ENCODE measurements around the gene BNC2.

Gene BNC2

GRCh38 chr9:16869882-16870595 lies 431 bp downstream of the BNC2 start:
- peaks cover 5% of the 10 kb centered on the region for H3K4me1 ChIP-seq
- H3K4me3 ChIP-seq (ENCODE audit: low read depth, low read length), result peak overlapping the region; percentile 75
- no peaks in the 10 kb centered on the region for H3K9me3 ChIP-seq (ENCODE audit: control insufficient read depth, low read length)
- H2AFZ ChIP-seq, result peak overlapping the region; percentile 78
- TF ChIP-seq CTCF (IDR thresholded peaks at IDR 0.05), result no peak
- peak overlapping the region; percentile 45 for H3K27ac ChIP-seq
- no peaks in the 10 kb centered on the region for H3K79me2 ChIP-seq
- H3K4me2 ChIP-seq (ENCODE audit: low read length), result peak overlapping the region; percentile 87
- peak overlapping the region; percentile 7 for H3K9ac ChIP-seq
- H3K36me3 ChIP-seq (ENCODE audit: control insufficient read depth, insufficient read depth, low read length), result no peaks in the 10 kb centered on the region
- no peaks in the 10 kb centered on the region for H3K27me3 ChIP-seq (ENCODE audit: control insufficient read depth, insufficient read depth, low read length)

GRCh38 chr9:16869131-16869881 lies 1.2 kb downstream of the BNC2 start:
- Histone ChIP-seq H3K9me3 (ENCODE audit: control insufficient read depth, low read length) (no peaks in the 10 kb centered on the region), H2AFZ (peak overlapping the region; percentile 78), H3K4me2 (ENCODE audit: low read length) (peak overlapping the region; percentile 87), H3K27ac (no peak overlapping the region), H3K79me2 (no peaks in the 10 kb centered on the region), H3K4me1 (peaks cover 5% of the 10 kb centered on the region), H3K36me3 (ENCODE audit: control insufficient read depth, insufficient read depth, low read length) (no peaks in the 10 kb centered on the region), H3K27me3 (ENCODE audit: control insufficient read depth, insufficient read depth, low read length) (no peaks in the 10 kb centered on the region), H3K9ac (no peak overlapping the region), H3K4me3 (ENCODE audit: low read depth, low read length) (peak overlapping the region; percentile 75)
- TF ChIP-seq CTCF (IDR thresholded peaks at IDR 0.05), result no peak

- Histone ChIP-seq H3K9me3 (ENCODE audit: control insufficient read depth, low read length) (no peaks in the 10 kb centered on the region), H3K4me1 (peaks cover 5% of the 10 kb centered on the region), H3K9ac (no peak overlapping the region), H3K27ac (peak overlapping the region; percentile 72), H3K36me3 (ENCODE audit: control insufficient read depth, insufficient read depth, low read length) (no peaks in the 10 kb centered on the region), H3K4me2 (ENCODE audit: low read length) (peak overlapping the region; percentile 8), H3K27me3 (ENCODE audit: control insufficient read depth, insufficient read depth, low read length) (no peaks in the 10 kb centered on the region), H3K4me3 (ENCODE audit: low read depth, low read length) (peak overlapping the region; percentile 49), H3K79me2 (no peaks in the 10 kb centered on the region), H2AFZ (no peak overlapping the region)
- no peak for TF ChIP-seq CTCF (IDR thresholded peaks at IDR 0.05)
These were observed 1.8 kb downstream of the BNC2 start for GRCh38 chr9:16868701-16869100.

- Histone ChIP-seq H3K79me2 (no peaks in the 10 kb centered on the region), H3K9ac (no peak overlapping the region), H3K27me3 (ENCODE audit: control insufficient read depth, insufficient read depth, low read length) (no peaks in the 10 kb centered on the region), H3K4me3 (ENCODE audit: low read depth, low read length) (peak overlapping the region; percentile 49), H3K4me1 (peaks cover 5% of the 10 kb centered on the region), H3K36me3 (ENCODE audit: control insufficient read depth, insufficient read depth, low read length) (no peaks in the 10 kb centered on the region), H3K4me2 (ENCODE audit: low read length) (peak overlapping the region; percentile 8), H3K27ac (peak overlapping the region; percentile 72), H3K9me3 (ENCODE audit: control insufficient read depth, low read length) (no peaks in the 10 kb centered on the region), H2AFZ (peak overlapping the region; percentile 66)
- TF ChIP-seq CTCF (IDR thresholded peaks at IDR 0.05), result no peak
These were observed 2.7 kb downstream of the BNC2 start for GRCh38 chr9:16867576-16868311.

Data from parathyroid adenoma (tissue), 2 donors.